ENCODE data around the gene FPGS.
"Not testable (repeated sequence)": the region's sequence is repeated elsewhere in the genome, so short reads cannot be mapped to it uniquely, and the experiment has no call there.

The FPGS gene

DNA sequence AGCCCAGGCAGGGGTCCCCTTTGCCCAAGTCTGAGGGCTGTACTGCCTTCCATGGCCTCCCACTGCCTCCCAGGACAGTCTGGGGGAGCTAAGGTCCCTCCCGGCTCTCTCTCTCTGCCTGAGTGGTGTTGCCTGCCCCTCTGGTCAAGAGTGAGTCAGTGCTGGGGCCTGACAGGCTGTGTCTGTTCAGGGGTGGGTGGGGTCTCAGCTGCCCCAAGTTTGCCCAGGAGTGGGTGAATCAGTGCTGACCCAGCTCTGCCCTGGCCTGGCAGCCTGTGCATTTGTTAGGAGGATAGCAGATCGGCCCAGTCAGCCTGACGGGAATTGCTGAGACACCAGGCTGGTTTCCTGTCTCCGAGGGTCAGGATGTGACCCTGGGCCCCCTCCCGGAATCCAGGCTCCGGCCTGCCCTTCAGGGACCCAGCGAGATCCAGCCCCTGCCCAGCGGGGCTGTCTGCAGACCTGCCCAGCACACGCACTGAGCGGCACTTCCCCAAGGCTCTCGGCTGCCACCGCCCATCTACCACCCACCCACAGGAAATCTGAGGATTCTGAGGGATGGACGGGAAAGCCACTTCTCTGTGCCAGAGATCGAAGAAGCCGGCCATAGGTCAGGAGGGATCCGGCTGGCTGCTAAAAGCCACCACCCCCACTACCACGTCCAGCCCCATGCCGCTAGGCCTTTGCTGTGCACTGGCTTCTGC, 35.8 kb downstream of the FPGS start:
- Mint-ChIP-seq H3K4me3 (peak overlapping the region; percentile 13), H3K27me3 (no peaks in the 10 kb centered on the region), H3K27ac (peak overlapping the region; percentile 97), H3K9me3 (no peaks in the 10 kb centered on the region), H3K4me1 (ENCODE audit: low read depth) (peaks cover 82% of the 10 kb centered on the region), H3K36me3 (ENCODE audit: low read depth) (peaks cover 49% of the 10 kb centered on the region)
- intact Hi-C loops (cut with micrococcal nuclease), result no loop called here

DNA sequence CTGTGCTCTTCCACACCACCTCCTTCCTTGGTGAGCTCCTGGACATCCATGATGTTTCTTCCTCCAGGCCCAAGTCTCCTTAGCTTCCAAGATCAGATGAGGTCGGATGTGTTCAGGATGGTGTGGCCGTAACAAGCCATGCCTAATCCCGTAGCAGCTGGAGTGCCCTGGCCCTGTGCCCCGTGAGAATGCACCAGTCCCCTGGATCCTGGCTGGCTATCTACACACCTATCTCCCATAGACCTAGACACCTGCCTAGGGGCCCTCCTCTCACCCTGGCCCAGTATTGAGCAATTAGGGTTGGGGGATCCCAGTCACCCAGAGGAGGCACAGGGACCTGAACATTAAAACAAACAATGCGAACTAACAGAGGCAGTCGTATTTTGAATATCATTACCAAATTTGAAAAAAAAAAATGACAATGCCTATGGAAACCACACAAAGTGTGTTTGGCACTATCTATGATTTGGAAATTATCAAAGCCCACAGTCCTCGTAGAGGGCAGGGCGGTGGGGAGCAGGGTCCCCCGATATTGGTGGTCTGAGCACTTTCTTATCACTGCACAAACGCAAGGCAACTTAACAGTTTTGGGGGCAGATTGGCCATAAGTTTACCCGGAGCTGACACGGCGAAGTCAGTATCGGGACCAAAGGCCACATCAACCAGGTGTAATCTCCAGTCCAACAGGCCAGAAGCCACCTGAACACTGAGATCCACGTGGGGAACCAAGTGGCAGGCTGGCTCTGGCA, 38.6 kb downstream of the FPGS start:
- no peak overlapping the region for H3K4me3 Mint-ChIP-seq
- H3K27me3 Mint-ChIP-seq, result no peaks in the 10 kb centered on the region
- H3K36me3 Mint-ChIP-seq (ENCODE audit: low read depth), result peaks cover 62% of the 10 kb centered on the region
- intact Hi-C loops (cut with micrococcal nuclease), result no loop called here
- H3K9me3 Mint-ChIP-seq, result no peaks in the 10 kb centered on the region
- peak overlapping the region; percentile 97 for H3K27ac Mint-ChIP-seq
- peaks cover 85% of the 10 kb centered on the region for H3K4me1 Mint-ChIP-seq (ENCODE audit: low read depth)

DNA sequence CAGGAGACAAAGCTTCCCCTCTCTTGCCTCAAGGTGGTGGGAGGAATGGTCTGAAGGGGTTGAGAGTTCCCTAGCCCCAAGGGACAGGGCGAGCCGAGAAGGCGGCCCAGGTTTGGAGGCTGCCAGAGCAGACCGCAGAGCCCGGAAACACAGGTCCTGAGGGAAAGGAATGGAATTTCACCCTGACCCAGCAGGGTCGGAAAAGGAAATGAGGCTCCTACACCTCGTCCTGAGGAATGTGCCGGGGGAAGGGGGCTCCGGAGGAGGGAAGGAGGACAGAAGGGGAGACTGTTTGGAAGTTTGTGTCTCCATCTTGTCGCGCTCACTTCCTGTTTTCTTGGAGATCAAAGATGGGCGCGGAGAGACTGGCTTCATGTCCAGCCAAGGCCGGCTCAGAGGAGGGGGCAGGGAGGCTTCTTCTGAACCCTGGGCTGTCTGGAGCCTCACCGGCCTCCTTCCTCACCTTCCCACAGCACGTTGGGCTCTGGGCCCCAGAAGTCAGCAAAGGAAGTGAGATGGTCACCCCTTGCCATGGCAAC, 42.2 kb downstream of the FPGS start:
- no peak overlapping the region for H3K4me3 Mint-ChIP-seq
- H3K27me3 Mint-ChIP-seq, result no peaks in the 10 kb centered on the region
- intact Hi-C loops (cut with micrococcal nuclease), result no loop called here
- peak overlapping the region; percentile 33 for H3K27ac Mint-ChIP-seq
- peaks cover 82% of the 10 kb centered on the region for H3K36me3 Mint-ChIP-seq (ENCODE audit: low read depth)
- H3K9me3 Mint-ChIP-seq, result peaks cover 15% of the 10 kb centered on the region
- H3K4me1 Mint-ChIP-seq (ENCODE audit: low read depth), result peaks cover 77% of the 10 kb centered on the region

DNA sequence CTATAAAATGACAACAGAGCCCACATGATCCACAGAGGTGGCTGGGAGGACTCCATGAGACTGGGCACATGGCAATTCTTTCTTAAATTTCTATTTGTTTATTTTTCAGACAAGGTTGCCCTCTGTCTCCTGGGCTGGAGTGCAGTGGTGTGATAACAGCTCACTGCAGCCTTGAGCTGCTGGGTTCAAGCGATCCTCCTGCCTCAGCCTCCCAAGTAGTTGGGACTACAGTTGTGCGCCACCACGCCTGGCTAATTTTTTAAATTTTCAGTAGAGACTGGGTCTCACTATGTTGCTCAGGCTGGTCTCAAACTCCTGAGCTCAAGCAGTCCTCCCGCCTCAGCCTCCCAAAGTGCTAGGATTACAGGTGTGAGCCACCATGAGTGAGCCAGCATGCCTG, 42.9 kb downstream of the FPGS start:
- intact Hi-C loops (cut with micrococcal nuclease); H3K27me3 Mint-ChIP-seq; H3K4me3 Mint-ChIP-seq: not testable (repeated sequence)
- Mint-ChIP-seq H3K4me1 (ENCODE audit: low read depth) (peaks cover 74% of the 10 kb centered on the region), H3K36me3 (ENCODE audit: low read depth) (peaks cover 82% of the 10 kb centered on the region), H3K27ac (peak overlapping the region; percentile 33), H3K9me3 (peaks cover 23% of the 10 kb centered on the region)

DNA sequence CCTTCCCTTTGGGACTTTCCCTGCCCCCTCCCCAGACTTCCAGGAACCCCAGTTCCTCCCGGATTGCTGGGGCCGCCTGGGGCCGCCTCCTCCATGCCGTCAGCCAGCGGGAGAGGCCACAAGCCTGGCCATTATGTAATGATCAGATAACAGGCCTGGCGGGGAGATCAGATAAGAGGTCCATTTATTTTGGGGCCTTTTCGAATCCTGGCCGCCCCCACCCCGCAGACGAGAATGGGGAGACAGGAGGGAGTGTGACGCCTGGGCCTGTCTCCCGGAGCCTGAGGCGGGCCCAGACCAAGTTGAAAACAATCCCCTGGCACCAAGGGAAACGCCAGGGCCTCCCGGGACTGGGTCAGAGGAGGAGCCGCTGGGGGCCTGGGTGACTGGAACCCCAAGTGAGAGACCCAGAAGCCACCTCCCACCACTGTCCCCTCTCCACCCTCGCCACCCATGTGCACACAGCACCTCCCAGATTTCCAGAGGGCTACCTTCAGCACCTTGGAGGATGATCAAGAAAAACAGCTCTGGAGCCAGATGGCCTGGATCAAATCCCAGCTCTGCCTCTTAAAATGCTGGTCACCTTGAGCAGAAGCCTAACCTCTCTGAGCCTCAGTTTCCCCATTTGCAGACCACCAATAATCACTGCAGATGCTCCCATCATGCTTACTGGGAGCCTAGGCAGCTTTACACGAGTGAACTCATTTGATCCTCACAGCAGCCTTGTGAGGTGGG, 43.9 kb downstream of the FPGS start:
- intact Hi-C loops (cut with micrococcal nuclease), result no loop called here
- Mint-ChIP-seq H3K36me3 (ENCODE audit: low read depth) (peaks cover 82% of the 10 kb centered on the region), H3K4me3 (no peak overlapping the region), H3K9me3 (peaks cover 25% of the 10 kb centered on the region), H3K4me1 (ENCODE audit: low read depth) (peaks cover 73% of the 10 kb centered on the region), H3K27ac (peak overlapping the region; percentile 33), H3K27me3 (no peaks in the 10 kb centered on the region)

DNA sequence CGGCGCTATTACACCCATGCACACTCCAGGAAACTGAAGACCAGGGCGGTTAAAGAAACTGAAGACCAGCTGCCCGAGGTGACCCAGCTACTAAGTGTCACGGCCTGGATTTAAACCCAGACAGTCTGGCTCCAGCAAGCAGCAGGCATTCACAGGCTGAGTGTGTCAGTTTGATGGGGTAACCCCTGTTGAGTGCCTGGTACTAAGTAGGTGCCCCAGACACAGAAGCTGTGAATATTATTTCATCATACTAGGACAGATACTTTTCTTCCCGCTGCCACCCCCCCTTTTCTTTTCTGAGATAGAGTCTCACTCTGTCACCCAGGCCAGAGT, 44.5 kb downstream of the FPGS start:
- Mint-ChIP-seq H3K4me1 (ENCODE audit: low read depth) (peaks cover 73% of the 10 kb centered on the region), H3K9me3 (peaks cover 25% of the 10 kb centered on the region), H3K27me3 (no peaks in the 10 kb centered on the region), H3K27ac (no peak overlapping the region), H3K36me3 (ENCODE audit: low read depth) (peaks cover 82% of the 10 kb centered on the region), H3K4me3 (no peak overlapping the region)
- intact Hi-C loops (cut with micrococcal nuclease), result no loop called here

DNA sequence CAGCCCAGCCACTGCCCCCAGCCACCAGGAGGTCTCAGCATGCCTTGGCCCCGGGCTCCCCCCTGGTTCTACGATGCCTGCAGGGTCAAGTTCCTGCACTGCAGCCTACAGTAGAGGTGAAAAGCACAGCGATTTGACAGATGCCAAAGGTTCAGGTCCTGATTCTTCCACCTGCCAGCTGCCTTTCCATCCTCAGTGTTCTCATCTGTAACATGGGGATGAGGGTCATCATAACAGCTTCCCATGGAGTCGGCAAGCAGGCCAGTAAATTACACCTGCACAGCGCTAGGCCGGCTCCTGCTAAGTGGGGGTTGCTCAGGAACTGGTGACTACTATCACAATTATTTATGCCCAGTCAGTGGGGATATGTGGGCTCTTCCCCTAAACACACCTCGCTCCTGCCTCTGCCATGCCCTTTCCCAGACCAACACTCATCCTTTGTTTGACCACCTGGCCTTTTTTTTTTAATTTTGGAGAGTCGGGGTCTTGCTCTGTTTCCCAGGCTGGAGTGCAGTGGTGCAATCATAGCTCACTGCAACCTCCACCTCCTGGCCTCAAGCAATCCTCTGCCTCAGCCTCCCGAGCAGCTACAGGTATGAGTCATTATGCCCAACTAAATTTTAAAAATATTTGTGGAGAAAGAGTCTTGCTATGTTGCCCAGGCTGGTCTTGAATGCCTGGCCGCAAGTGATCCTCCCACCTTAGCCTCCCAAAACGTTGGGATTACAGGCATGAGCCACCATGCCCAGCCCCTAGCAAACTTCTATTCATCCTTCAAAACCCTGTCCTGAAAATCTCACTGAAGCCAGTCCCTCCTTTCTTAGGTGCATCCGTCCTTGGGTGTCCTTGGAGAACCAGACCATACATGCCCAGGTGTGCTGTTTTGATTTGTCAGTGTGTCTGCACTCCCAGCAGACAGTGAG, 45.4 kb downstream of the FPGS start:
- Mint-ChIP-seq H3K27ac (peak overlapping the region; percentile 70), H3K4me1 (ENCODE audit: low read depth) (peaks cover 74% of the 10 kb centered on the region), H3K4me3 (no peak overlapping the region), H3K36me3 (ENCODE audit: low read depth) (peaks cover 82% of the 10 kb centered on the region), H3K27me3 (no peaks in the 10 kb centered on the region), H3K9me3 (peaks cover 25% of the 10 kb centered on the region)
- intact Hi-C loops (cut with micrococcal nuclease), result no loop called here

DNA sequence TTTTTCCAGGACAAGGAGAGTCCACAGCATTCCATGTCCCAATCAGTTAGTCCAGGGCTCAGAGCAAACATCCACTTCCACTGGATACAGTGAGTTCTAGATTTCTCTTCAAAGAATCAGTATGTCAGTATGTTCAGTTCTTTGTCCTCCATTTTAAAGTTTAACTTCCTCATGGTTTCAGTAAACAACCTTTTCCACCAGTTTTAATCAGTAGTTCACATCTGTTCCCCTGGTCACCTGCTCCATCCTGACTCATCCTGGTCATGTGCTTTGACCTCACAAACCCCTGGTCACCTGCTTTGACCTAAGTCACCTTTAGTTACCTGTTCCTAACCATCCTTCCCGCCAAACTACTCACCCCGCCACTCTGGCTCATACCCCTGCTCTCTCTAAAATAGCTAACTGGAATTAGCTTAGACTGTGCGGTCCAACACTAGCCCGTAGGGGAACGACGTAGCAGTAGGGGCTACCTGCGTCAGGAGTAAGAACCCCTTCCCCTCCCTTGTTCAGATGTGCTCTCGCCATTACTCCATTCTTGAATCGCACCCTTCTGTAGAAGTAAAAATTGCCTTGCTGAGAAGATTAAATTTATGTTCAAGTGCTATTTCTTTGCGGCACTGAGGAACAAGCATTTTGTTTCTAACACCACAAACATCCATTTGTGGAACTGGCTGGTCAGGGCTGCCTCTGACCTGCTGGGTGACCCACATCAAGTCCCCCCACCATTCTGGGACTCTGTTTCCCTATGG, 46.2 kb downstream of the FPGS start:
- peaks cover 88% of the 10 kb centered on the region for H3K36me3 Mint-ChIP-seq (ENCODE audit: low read depth)
- peaks cover 25% of the 10 kb centered on the region for H3K9me3 Mint-ChIP-seq
- intact Hi-C loops (cut with micrococcal nuclease), result no loop called here
- no peak overlapping the region for H3K27ac Mint-ChIP-seq
- no peaks in the 10 kb centered on the region for H3K27me3 Mint-ChIP-seq
- H3K4me3 Mint-ChIP-seq, result no peak overlapping the region
- peaks cover 76% of the 10 kb centered on the region for H3K4me1 Mint-ChIP-seq (ENCODE audit: low read depth)

DNA sequence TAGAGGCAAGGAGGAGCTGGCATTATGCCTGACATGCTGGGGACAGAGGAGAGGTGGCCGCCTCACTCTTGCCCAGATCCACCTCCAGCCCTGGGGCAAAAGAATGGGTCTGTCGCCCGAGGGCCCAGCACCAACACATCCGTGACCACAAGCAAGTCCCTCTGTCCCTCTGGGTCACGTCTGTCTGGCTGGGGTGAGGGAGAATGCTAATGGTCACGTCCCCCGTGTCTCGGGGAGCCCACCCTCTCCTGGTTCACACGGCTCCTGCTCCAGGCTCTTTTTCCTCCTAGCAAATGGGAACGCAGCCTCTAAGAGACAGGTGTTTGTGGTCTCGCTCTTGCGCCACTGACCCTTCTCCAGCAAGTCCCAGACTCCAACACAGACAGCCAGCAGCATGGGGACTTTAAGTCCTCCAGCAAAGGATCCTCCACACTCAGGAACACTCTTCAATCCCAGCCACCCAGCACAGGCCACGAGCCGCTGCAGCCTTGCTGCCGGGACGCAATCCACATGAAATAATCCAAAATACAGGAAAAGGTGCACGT, 47.7 kb downstream of the FPGS start:
- Mint-ChIP-seq H3K27ac (no peak overlapping the region), H3K27me3 (no peaks in the 10 kb centered on the region)
- intact Hi-C loops (cut with micrococcal nuclease), result no loop called here

DNA sequence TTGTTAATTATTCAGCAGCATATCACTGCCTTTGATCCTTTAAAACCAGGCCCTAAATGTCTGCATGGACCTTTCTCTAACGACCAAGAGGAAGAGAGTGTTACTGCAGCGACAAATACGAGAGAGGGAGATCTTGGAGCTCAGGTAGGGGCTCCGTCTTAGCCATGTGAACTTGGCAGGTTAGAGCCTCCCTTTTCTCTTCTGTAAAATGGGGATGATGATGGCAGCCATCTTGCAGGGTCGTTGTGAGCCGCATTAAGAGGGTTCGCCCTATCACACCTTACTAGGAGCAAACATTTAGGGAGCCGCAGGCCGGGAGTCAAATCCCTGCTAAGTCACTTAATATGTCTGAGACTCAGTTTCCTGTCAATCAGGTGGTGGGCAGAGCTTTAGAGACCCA, 50.1 kb downstream of the FPGS start:
- peak overlapping the region; percentile 89 for H3K4me3 Mint-ChIP-seq
- peaks cover 25% of the 10 kb centered on the region for H3K9me3 Mint-ChIP-seq
- H3K27me3 Mint-ChIP-seq, result no peaks in the 10 kb centered on the region
- peaks cover 68% of the 10 kb centered on the region for H3K4me1 Mint-ChIP-seq (ENCODE audit: low read depth)
- intact Hi-C loops (cut with micrococcal nuclease), result no loop called here
- H3K27ac Mint-ChIP-seq, result peak overlapping the region; percentile 89
- peaks cover 67% of the 10 kb centered on the region for H3K36me3 Mint-ChIP-seq (ENCODE audit: low read depth)

More for the DNA sequence above, 47.7 kb downstream of the FPGS start:
- Mint-ChIP-seq H3K4me1 (ENCODE audit: low read depth) (peaks cover 75% of the 10 kb centered on the region), H3K36me3 (ENCODE audit: low read depth) (peaks cover 85% of the 10 kb centered on the region), H3K4me3 (no peak overlapping the region), H3K9me3 (peaks cover 25% of the 10 kb centered on the region)

DNA sequence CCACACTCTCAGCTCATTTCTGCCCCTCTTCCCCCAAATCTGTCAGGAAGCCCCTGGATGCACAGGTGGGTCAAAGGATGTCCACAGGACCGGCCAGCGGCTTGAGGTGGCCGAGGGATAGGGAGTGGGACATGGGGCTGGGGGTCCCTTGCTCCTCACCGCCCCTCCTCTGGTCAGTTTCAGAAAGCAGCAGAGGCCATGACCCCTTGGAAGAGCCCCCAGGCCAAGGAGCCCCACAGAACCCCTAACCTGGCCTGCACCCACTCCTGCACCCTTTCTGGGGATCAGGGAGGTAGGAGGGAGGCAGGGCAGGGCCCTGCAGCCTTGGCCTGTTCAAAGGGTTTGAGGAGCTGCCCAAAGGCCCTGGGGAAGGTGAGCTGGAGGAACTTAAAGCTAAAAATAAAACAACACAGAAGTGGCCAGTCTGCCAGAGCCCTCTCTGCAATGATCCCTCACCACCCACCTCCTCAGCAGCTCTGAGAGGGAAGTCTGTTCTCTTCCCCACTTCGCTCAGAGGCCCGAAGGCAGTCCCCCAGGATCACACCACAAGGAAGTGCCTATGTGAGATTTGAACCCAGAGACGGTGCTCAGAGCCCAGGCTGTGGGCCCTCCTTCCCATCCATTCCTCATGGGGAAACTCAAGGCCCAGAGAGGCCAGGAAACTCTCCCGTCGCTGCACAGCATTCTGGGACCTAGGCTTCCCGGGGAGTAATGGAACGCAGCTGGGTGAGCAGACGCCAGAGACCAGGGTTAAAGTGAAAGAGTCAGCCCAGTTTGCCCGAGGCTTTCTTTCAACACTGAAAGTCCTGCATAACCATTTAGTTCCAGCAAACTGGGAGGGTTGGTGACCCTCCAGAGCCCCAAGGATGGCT, 50.9 kb downstream of the FPGS start:
- Mint-ChIP-seq H3K27ac (peak overlapping the region; percentile 89), H3K36me3 (ENCODE audit: low read depth) (peaks cover 60% of the 10 kb centered on the region), H3K27me3 (peaks cover 2% of the 10 kb centered on the region), H3K4me3 (peak overlapping the region; percentile 89), H3K9me3 (peaks cover 23% of the 10 kb centered on the region), H3K4me1 (ENCODE audit: low read depth) (peaks cover 68% of the 10 kb centered on the region)
- intact Hi-C loops (cut with micrococcal nuclease), result no loop called here
